ENCODE measurements around the gene ENTHD1. TPM values are rescaled to one million over a fixed set of nuclear protein-coding genes. Genes with fewer than 3 reads are reported as not detected.

Gene ENTHD1
- total and polyA plus RNA-seq, 2 donors (not counting 3 experiments of a cell fraction or from before 2014, with no cell fraction given), result not detected

GRCh38 chr22:39856588-39856987 lies 37.0 kb downstream of the ENTHD1 start:
- Histone ChIP-seq H3K9ac (replicated peaks; ENCODE audit: extremely low read depth, insufficient read depth, low read length) (no peak overlapping the region), H3K27ac (ENCODE audit: insufficient read depth, low read depth, low read length) (no peak overlapping the region), H3K9me1 (replicated peaks; ENCODE audit: control insufficient read depth, extremely low read depth, insufficient read depth, low read length) (no peaks in the 10 kb centered on the region), H3K4me2 (ENCODE audit: insufficient read depth, low read length) (no peak overlapping the region), H3K36me3 (ENCODE audit: control insufficient read depth in 2 of 2, extremely low read depth in 1 of 2, insufficient read depth in 2 of 2, low read length in 2 of 2) (no peaks in the 10 kb centered on the region), H2AFZ (ENCODE audit: low read depth, low read length) (no peak overlapping the region), H3K79me2 (ENCODE audit: control insufficient read depth, insufficient read depth, low read length) (no peaks in the 10 kb centered on the region), H3K9me3 (replicated peaks; ENCODE audit: control insufficient read depth, insufficient read depth, low read length) (no peaks in the 10 kb centered on the region), H3K4me3 (replicated peaks in 1 of 3; ENCODE audit: insufficient read depth in 1 of 3, low read depth in 1 of 3, low read length in 3 of 3) (no peak overlapping the region), H3K4me1 (ENCODE audit: control insufficient read depth, extremely low read depth, insufficient read depth, low read length) (no peaks in the 10 kb centered on the region), H4K20me1 (replicated peaks; ENCODE audit: control insufficient read depth, extremely low read depth, insufficient read depth, low read length) (no peaks in the 10 kb centered on the region), H3K27me3 (ENCODE audit: control insufficient read depth in 2 of 2, insufficient read depth in 2 of 2, low read length in 2 of 2) (peaks cover 4 to 9% of the 10 kb centered on the region in 2 experiments)
- DNase-seq (ENCODE audit: low read depth, low spot score) (no peak), FAIRE-seq (no peak)
- intact Hi-C loops (cut with micrococcal nuclease), result no loop called here
- TF ChIP-seq POLR2AphosphoS5 (IDR thresholded peaks at IDR 0.05; ENCODE audit: insufficient read depth, low read depth, low read length) (no peak), JUN (IDR thresholded peaks at IDR 0.05; ENCODE audit: borderline replicate concordance, insufficient read depth, insufficient read length, low read depth) (no peak), MAX (IDR thresholded peaks at IDR 0.05; ENCODE audit: insufficient read depth, insufficient read length) (no peak), POLR2A (IDR thresholded peaks at IDR 0.05; ENCODE audit: low read depth, low read length) (no peak), GATA2 (IDR thresholded peaks at IDR 0.05; ENCODE audit: insufficient read depth, insufficient read length, low read depth, low read length) (no peak), FOS (IDR thresholded peaks at IDR 0.05; ENCODE audit: borderline replicate concordance, insufficient read depth, low read length) (no peak), EZH2 (IDR thresholded peaks at IDR 0.05; ENCODE audit: borderline replicate concordance, low read depth, low read length, severe bottlenecking) (no peak), MYC (IDR thresholded peaks at IDR 0.05; ENCODE audit: low read depth, low read length) (no peak), CTCF (IDR thresholded peaks at IDR 0.05; ENCODE audit: extremely low read depth in 1 of 2, insufficient read depth in 1 of 2, low read depth in 1 of 2, low read length in 2 of 2) (no peak)
- ChIA-PET POLR2A (no interaction called here), CTCF (interaction anchor here (1.1 to 1.8 kb wide), 2 partner anchors 15 to 168 kb away, joined by 3 to 4 read pairs; no protein-coding TSS in a partner anchor)
- dilution Hi-C loops (cut with MboI; ENCODE audit: extremely low pct_ligation_motif_present, low sequenced_read_pairs), result no loop called here
- no TSS peak for BruUV-seq (replicated peaks)
